Endothelial cell of umbilical vein (primary cell): ENCODE data around the gene NAA10. TPM values are rescaled to one million over a fixed set of nuclear protein-coding genes. Genes with fewer than 3 reads are reported as not detected.

ENCODE experiments used
- BruUV-seq: library from RNA; stranded (reverse); fragments of 400-500 nt; replicated peaks from 2 replicates; lab custom pipeline; 2021; lab: Mats Ljungman, UMichigan
- CTCF ChIA-PET: fragments of 300-600, 350-600 bp; sonication (Branson Sonifier 250); formaldehyde crosslinking; loops from one replicate; lab custom pipeline; 2021; ENCODE audit warnings: antibody characterized with exemption, inconsistent platforms; lab: Charles Lee
- POLR2A ChIA-PET: fragments of 300-600, 350-600 bp; sonication (Branson Sonifier 250); formaldehyde crosslinking; loops from one replicate; lab custom pipeline; 2021; ENCODE audit warnings: antibody characterized with exemption, inconsistent platforms; lab: Charles Lee
- DNase-seq: peaks from one replicate; pipeline ENCODE4 v3.0.0-alpha.2; 2011; ENCODE audit warnings: low read depth, low spot score
- FAIRE-seq: peaks from 2 replicates; lab custom pipeline; 2011; peaks lifted over from hg19 to GRCh38; lab: Jason Lieb, UNC
- H2AFZ ChIP-seq: 2 replicates; pipeline ENCODE4 v1.6.0; 2012; ENCODE audit warnings: low read depth, low read length, control low read depth, inconsistent platforms
- H3K27ac ChIP-seq: 2 replicates; pipeline ENCODE4 v1.5.1; 2011; ENCODE audit warnings: low read depth, mild to moderate bottlenecking, control low read depth, low read length, moderate library complexity; ENCODE audit not compliant: insufficient read depth
- H3K27me3 ChIP-seq, 2 experiments: 2 replicates each; pipeline versions ENCODE4 v1.6.0 to v1.6.1; 2011; ENCODE audit warnings: low read length in 2 of 2, mixed read lengths in 1 of 2; ENCODE audit not compliant: control insufficient read depth in 2 of 2, insufficient read depth in 2 of 2
- H3K36me3 ChIP-seq, 2 experiments: 2 replicates in 1 of 2; 3 replicates in 1 of 2; pipeline ENCODE4 v1.5.1; 2011; ENCODE audit warnings: low read length in 2 of 2, mild to moderate bottlenecking in 1 of 2, moderate library complexity in 1 of 2; ENCODE audit not compliant: control insufficient read depth in 2 of 2, insufficient read depth in 2 of 2; ENCODE audit errors: extremely low read depth in 1 of 2
- H3K4me1 ChIP-seq: 3 replicates; pipeline ENCODE4 v1.5.1; 2011; ENCODE audit warnings: mild to moderate bottlenecking, low read length; ENCODE audit not compliant: control insufficient read depth, insufficient read depth; ENCODE audit errors: extremely low read depth
- H3K4me2 ChIP-seq: 2 replicates; pipeline ENCODE4 v1.6.1; 2011; ENCODE audit warnings: low read length, control low read depth, mixed read lengths; ENCODE audit not compliant: insufficient read depth
- H3K4me3 ChIP-seq, 3 experiments: fragments of 200-600 bp in 1 of 3; sonication (generic), shearing (Covaris generic) in 1 of 3; replicated peaks in 1 of 3; 2 replicates each; pipeline ENCODE4 v1.5.1; 2011 to 2016; ENCODE audit warnings: control low read depth in 3 of 3, low read length in 3 of 3, mild to moderate bottlenecking in 2 of 3, inconsistent platforms in 1 of 3, low read depth in 1 of 3, moderate library complexity in 1 of 3; ENCODE audit not compliant: insufficient read depth in 1 of 3
- H3K79me2 ChIP-seq: 2 replicates; pipeline ENCODE4 v1.6.0; 2012; ENCODE audit warnings: low read length, inconsistent platforms; ENCODE audit not compliant: control insufficient read depth, insufficient read depth
- H3K9ac ChIP-seq: replicated peaks from 2 replicates; pipeline ENCODE3; 2011; ENCODE audit warnings: low read length, control low read depth; ENCODE audit not compliant: insufficient read depth; ENCODE audit errors: extremely low read depth
- H3K9me1 ChIP-seq: replicated peaks from 3 replicates; pipeline ENCODE4 v1.6.0; 2011; ENCODE audit warnings: mild to moderate bottlenecking, low read length; ENCODE audit not compliant: control insufficient read depth, insufficient read depth; ENCODE audit errors: extremely low read depth
- H3K9me3 ChIP-seq: replicated peaks from 2 replicates; pipeline ENCODE4 v1.5.1; 2012; ENCODE audit warnings: low read length, inconsistent platforms; ENCODE audit not compliant: control insufficient read depth, insufficient read depth
- H4K20me1 ChIP-seq: replicated peaks from 2 replicates; pipeline ENCODE3; 2011; ENCODE audit warnings: mild to moderate bottlenecking, low read length; ENCODE audit not compliant: control insufficient read depth, insufficient read depth; ENCODE audit errors: extremely low read depth
- EZH2 ChIP-seq: IDR thresholded peaks from 2 replicates; pipeline ENCODE4 v1.6.1; 2012; ENCODE audit warnings: borderline replicate concordance, low read depth, mild to moderate bottlenecking, moderate library complexity, low read length, inconsistent platforms; ENCODE audit not compliant: severe bottlenecking
- FOS ChIP-seq: IDR thresholded peaks from 2 replicates; pipeline ENCODE4 v1.6.1; 2011; ENCODE audit warnings: mild to moderate bottlenecking, low read length, moderate library complexity, borderline replicate concordance; ENCODE audit not compliant: insufficient read depth
- GATA2 ChIP-seq: IDR thresholded peaks from 2 replicates; pipeline ENCODE4 v1.7.0; 2011; ENCODE audit warnings: low read depth, mild to moderate bottlenecking, moderate library complexity, mixed read lengths, low read length; ENCODE audit not compliant: insufficient read length, insufficient read depth
- MYC ChIP-seq: IDR thresholded peaks from one replicate; pipeline ENCODE4 v1.6.1; 2011; ENCODE audit warnings: mild to moderate bottlenecking, low read depth, low read length
- POLR2A ChIP-seq: IDR thresholded peaks from 2 replicates; pipeline ENCODE4 v1.6.1; 2012; ENCODE audit warnings: low read depth, mild to moderate bottlenecking, control low read depth, low read length
- POLR2AphosphoS5 ChIP-seq: IDR thresholded peaks from 2 replicates; pipeline ENCODE4 v1.6.1; 2012; ENCODE audit warnings: low read depth, mild to moderate bottlenecking, control low read depth, low read length, moderate library complexity; ENCODE audit not compliant: insufficient read depth
- dilution Hi-C: fragments of 300-500 bp; cut with MboI; formaldehyde crosslinking; loops from one replicate; pipeline ENCODE4 v1.15.0; 2019; ENCODE audit warnings: low sequenced_read_pairs; ENCODE audit not compliant: extremely low pct_ligation_motif_present
- intact Hi-C: fragments of 100-400 bp; cut with micrococcal nuclease; formaldehyde crosslinking; loops from one replicate; pipeline ENCODE4 v1.10.0; 2022
- polyA plus RNA-seq, 4 experiments: library from polyadenylated mRNA; depleted of rRNA in 3 of 4; stranded (reverse) in 3 of 4; unstranded in 1 of 4; fragments of >200 nt; gene quantifications; 2 replicates each; pipeline versions ENCODE4 v1.2.1 to v1.2.3, GENCODE V29; 2011 to 2012; ENCODE audit warnings: missing spikeins in 1 of 4
- total RNA-seq: library from RNA; stranded (reverse); gene quantifications from 2 replicates; pipeline ENCODE4 v1.2.3, GENCODE V29; 2021
- TF ChIP-seq, protein P1 (sequence below): IDR thresholded peaks from 2 replicates; pipeline ENCODE4 v1.6.1; 2011; ENCODE audit not compliant: insufficient read depth, insufficient read length
- TF ChIP-seq, protein P2 (sequence below), 2 donors: IDR thresholded peaks; 1 replicate in 1 of 2; 2 replicates in 1 of 2; pipeline ENCODE4 v1.5.1; 2011; ENCODE audit warnings: low read length in 2 of 2, mild to moderate bottlenecking in 2 of 2, moderate library complexity in 2 of 2, control low read depth in 1 of 2, inconsistent platforms in 1 of 2, low read depth in 1 of 2; ENCODE audit not compliant: insufficient read depth in 1 of 2; ENCODE audit errors: extremely low read depth in 1 of 2

NAA10 gene
- total and polyA plus RNA-seq, 2 donors (not counting 3 experiments of a cell fraction or from before 2014, with no cell fraction given) = 141 to 144 TPM

DNA sequence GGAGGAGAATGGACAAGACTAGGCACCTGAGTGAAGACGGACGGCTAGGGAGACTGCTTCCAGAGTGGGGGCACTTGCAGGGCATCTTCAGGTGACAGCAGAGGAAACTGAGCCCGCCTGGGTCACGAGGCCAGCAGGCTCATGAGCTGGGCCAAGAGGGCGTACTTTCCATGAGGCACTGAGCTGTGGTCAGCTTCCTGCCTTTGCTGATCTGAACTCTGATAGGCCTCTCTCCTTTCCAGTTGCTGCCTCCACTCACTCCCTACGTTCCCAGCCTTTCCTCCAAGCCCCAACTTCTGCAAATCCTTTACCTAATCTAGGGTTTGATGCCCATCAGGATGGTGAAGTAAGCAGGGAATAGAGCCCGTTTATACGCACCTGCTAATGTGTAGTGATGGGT, 47.5 kb downstream of the NAA10 start:
- DNase-seq (no peak), FAIRE-seq (no peak)
- Histone ChIP-seq H3K4me2 (no peak overlapping the region), H3K4me3 (no peak overlapping the region), H3K9me3 (no peaks in the 10 kb centered on the region), H4K20me1 (no peaks in the 10 kb centered on the region), H3K79me2 (no peaks in the 10 kb centered on the region), H3K9ac (no peak overlapping the region), H3K27me3 (peaks cover 28 to 32% of the 10 kb centered on the region in 2 experiments), H3K27ac (no peak overlapping the region), H3K36me3 (no peaks in the 10 kb centered on the region), H2AFZ (no peak overlapping the region), H3K4me1 (no peaks in the 10 kb centered on the region), H3K9me1 (no peaks in the 10 kb centered on the region)
- POLR2A ChIA-PET = no interaction called here
- TF ChIP-seq GATA2 (peak; percentile 41), MYC (no peak), POLR2AphosphoS5 (no peak)
- dilution Hi-C loops (no loop called here), intact Hi-C loops (loop anchor here (10.0 kb wide), 1 partner anchor 73 kb away; no protein-coding TSS in a partner anchor)
- no TSS peak for BruUV-seq
- CTCF ChIA-PET = no interaction called here

DNA sequence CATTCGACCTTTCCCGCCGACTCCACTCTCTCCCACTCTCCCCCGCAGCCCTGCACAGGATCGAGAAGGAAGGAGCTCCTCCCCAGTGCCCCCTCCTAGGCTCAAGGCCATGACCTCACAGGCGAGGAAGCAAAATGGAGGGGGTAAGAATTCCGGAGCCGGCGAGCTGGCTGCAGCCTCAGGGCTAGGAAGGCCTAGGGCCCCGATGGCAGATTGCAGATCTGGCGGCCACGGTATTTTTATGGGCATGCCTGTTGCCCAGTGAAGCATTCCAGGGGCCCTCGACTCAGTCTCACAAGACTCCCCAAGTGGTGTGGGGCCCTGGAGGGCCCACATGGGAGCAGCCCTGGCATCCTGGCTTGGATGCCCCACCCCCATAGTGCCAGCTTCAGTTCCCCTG, 47.9 kb downstream of the NAA10 start:
- Histone ChIP-seq H3K9me3 (no peaks in the 10 kb centered on the region), H3K4me2 (no peak overlapping the region), H3K36me3 (no peaks in the 10 kb centered on the region), H3K4me3 (no peak overlapping the region), H3K79me2 (no peaks in the 10 kb centered on the region), H3K9ac (no peak overlapping the region), H3K4me1 (no peaks in the 10 kb centered on the region), H3K27me3 (peaks cover 28 to 32% of the 10 kb centered on the region in 2 experiments), H3K27ac (no peak overlapping the region), H2AFZ (no peak overlapping the region), H4K20me1 (no peaks in the 10 kb centered on the region), H3K9me1 (no peaks in the 10 kb centered on the region)
- ChIA-PET POLR2A (no interaction called here), CTCF (no interaction called here)
- no TSS peak for BruUV-seq
- no peak for DNase-seq
- dilution Hi-C loops (no loop called here), intact Hi-C loops (loop anchor here (10.0 kb wide), 1 partner anchor 72 kb away; no protein-coding TSS in a partner anchor)
- TF ChIP-seq, protein P1, sequence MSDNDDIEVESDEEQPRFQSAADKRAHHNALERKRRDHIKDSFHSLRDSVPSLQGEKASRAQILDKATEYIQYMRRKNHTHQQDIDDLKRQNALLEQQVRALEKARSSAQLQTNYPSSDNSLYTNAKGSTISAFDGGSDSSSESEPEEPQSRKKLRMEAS = no peak
- no peak for TF ChIP-seq FOS
- no peak for TF ChIP-seq EZH2
- TF ChIP-seq POLR2AphosphoS5 = no peak
- TF ChIP-seq GATA2 = no peak
- TF ChIP-seq POLR2A = no peak
- TF ChIP-seq, protein P2, sequence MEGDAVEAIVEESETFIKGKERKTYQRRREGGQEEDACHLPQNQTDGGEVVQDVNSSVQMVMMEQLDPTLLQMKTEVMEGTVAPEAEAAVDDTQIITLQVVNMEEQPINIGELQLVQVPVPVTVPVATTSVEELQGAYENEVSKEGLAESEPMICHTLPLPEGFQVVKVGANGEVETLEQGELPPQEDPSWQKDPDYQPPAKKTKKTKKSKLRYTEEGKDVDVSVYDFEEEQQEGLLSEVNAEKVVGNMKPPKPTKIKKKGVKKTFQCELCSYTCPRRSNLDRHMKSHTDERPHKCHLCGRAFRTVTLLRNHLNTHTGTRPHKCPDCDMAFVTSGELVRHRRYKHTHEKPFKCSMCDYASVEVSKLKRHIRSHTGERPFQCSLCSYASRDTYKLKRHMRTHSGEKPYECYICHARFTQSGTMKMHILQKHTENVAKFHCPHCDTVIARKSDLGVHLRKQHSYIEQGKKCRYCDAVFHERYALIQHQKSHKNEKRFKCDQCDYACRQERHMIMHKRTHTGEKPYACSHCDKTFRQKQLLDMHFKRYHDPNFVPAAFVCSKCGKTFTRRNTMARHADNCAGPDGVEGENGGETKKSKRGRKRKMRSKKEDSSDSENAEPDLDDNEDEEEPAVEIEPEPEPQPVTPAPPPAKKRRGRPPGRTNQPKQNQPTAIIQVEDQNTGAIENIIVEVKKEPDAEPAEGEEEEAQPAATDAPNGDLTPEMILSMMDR (IDR thresholded peaks at IDR 0.05; ENCODE audit: extremely low read depth in 1 of 2, insufficient read depth in 1 of 2, low read depth in 1 of 2, low read length in 2 of 2) = no peak
- FAIRE-seq = no peak
